GM19328 (cell line): ENCODE data around the gene OGG1.
"Not testable (repeated sequence)": the region's sequence is repeated elsewhere in the genome, so short reads cannot be mapped to it uniquely, and the experiment has no call there.

Source experiments
- ATAC-seq: cut with Tn5 transposase; IDR thresholded peaks from one replicate; pipeline ENCODE4 v1.9.1; 2021; ENCODE audit warnings: mild to moderate bottlenecking, moderate library complexity; ENCODE audit not compliant: unreplicated experiment

The OGG1 gene

DNA sequence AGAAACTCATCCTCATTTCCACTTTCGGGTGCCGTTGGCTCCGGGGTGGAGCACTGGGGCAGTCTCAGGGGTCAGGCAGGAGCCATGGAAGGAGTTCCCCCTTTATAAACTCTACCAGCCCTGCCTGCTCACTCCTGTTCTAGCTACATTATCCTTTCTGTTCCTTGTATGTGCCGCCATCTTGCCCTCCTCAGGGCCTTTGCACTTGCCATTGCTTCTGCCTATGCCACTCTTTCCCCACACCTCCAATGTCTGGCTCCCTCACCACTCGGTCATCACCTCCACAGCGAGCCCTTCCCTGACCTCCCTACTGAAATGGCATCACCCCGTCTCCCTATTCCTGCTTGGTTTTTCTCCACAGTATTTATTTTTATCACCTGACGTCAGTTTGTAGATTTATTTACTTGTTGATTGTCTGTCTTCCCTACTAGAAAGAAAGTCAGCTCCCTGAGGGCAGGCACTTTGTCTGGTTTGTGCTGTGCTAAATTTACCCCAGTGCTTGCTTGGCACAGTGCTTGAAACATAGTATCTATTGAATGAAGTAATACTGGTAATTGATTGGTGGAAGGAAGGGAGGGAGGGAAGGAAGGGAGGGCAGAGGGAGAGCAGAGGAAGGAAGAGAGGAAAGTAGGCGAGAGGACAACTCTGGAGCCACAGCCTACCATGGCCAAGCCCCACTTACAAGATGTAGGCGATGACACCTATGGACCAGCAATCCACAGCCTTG lies 11.2 kb downstream of the OGG1 start:
- ATAC-seq, result no peak

DNA sequence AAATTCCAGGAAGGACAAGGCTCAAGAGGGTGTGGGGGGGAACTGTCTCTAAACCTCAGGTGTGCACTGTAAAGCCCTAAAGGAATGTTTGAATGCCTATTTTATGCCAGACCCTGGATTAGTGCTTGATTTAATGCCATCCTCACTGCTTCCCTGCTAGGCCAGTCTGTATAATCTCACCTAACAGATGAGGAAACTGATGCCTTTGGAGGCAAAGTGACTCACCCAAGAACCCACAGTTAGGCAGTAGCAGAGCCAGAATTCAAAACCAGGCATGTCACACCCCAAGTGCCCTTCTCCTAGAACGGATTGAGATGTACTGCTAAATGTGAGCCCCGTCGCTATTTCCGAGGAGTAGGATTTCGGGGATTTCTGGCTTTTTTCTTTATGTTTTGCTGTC lies 12.2 kb downstream of the OGG1 start:
- no peak for ATAC-seq

DNA sequence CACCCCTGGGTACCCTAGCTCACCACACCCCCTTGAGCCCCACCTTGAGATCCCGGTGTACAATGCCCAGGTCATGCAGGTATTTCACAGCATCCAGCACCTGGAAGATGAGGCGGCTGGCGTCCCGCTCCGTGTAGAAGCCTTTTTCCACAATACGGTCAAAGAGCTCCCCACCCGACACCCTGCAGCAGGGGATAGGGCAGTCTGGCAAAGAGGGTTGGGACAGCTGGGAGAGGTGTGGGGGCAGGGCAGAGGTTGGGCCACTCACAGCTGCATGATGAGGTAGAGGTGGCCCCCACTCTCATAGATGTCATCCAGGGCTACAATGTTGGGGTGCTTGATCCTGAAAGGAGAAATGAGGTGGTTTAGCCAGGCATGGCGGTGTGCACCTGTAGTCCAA lies 13.1 kb downstream of the OGG1 start:
- no peak for ATAC-seq

DNA sequence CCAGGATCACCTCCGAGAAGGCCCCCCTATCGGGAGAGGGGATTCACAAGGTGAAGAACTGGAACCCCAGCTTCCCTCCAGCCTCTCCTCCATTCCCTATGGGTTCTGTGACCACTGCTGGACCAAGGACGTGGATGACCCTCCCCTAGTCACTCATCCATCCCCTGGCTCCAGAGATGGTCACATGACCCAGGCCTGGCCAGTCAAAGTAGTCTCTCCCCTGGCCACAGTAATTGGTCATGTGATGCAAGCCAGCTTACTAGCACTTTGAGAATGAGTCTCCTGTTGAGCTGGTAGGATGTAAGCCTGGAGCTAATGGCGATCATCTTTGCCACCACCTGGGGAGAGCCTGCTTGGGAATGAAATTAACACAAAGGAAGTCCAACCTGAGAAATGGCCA lies 16.1 kb downstream of the OGG1 start:
- no peak for ATAC-seq

DNA sequence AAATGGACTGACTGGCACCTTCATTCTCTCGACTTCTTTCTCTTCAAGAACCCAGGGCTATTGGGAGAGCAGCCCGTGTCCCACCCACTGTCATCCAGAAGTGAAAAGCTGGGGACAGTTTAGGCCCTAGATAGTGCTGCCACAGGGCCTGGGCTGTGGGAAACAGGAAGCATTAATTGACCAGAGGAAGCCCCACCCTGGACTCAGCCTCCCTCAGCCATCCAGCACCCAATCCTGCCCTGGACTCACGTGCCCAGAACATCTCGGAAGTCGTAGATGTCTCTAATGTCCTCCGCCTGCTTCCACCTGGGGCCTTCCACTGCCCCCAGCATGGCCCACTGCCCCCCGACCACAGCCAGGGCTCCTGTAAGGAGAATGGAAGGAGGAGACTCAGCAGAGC lies 17.7 kb downstream of the OGG1 start:
- ATAC-seq, result no peak

DNA sequence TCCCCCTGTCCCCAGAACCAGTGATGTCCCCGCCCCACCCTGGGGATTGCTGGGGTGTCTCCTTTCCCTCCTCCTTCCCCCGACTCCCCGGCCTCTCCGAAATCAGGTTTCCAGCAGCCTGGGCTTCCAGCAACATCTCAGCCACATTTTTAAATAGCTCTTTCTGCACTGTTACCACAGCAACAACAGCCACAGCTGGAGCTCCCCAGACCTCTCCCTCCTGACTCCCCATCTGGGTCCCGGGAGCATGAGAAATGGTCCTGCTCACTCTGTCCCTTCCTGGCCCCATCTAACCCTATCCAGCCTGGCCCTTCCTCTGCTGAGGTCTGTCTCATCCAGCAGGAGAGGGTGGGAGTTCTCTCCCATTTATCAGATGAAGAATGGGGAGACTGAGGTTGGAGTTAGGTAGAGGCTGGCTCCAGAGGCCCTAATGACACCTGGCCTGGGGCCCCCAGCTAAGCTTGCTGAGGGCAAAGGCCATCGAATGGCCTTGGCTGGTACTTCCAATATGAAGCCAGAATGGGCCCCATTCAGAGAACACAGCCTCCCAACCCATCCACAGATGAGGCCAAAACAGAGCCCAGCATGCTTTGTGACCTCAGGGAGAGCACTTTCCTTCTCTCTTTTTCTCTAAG lies 18.5 kb downstream of the OGG1 start:
- ATAC-seq, result no peak

DNA sequence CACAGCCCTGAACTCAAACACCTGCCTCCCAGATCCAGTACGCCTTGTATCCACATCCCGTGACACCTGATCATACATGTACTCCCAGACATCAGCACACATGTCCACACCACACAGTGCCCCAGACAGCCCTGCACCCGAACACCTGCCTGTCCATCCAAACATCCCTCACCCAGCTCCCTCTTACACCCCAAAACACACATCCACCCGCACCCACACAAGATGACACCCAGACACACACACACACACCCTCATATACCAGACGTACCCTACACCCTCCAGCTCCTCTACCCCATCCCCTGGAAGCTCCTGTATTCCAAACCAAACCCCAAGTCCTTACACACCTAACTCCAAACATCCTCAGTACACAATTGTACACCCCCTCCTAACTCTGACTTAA lies 19.3 kb downstream of the OGG1 start:
- no peak for ATAC-seq

DNA sequence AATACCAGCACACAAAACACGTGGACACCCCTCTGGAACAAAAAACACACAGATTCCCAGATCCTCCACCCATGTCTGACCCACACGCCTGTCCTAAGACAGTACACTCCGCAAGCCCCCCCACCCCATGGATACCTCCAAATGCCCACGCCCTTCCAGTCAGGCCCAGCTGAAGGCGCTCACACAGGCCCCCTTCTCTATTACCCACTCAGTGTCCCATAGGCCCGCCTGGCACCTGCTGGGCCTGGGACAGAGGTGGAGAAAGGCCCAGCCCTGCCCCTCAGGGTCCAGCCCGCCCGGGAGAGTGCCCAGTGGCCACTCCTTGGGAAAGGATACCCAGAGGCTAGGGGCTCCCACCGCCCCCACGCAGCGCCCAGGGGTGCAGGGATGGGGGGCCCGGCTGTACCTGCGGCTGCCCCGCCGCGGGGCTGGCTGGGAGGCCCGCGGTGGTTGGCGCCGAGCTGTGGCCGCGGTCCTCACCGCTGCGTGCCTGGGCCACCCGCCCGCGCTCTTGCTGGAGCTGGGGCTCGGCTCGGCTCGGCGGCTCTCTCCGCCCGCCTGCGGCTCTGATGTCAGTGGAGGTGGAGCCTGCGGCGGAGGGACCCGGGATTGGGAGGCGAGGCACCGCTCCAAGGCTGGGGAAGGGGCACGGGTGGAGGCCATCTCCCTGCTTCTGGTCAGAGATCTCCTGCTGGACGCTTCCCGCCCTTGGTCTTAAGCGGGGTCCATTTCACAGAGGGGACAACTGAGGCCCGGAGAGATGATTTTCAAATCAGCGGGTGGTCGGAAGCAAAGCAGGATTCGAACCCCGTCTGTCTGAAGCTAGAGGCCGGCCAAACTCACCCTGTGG lies 19.9 kb downstream of the OGG1 start, which contains the start of gene CAMK1:
Gene CAMK1 (minus strand): TSS at position 522 of the 850 bp plus-strand sequence. CDS start 2,198 bp downstream, outside the sequence.
- ATAC-seq, result peak; percentile 71

DNA sequence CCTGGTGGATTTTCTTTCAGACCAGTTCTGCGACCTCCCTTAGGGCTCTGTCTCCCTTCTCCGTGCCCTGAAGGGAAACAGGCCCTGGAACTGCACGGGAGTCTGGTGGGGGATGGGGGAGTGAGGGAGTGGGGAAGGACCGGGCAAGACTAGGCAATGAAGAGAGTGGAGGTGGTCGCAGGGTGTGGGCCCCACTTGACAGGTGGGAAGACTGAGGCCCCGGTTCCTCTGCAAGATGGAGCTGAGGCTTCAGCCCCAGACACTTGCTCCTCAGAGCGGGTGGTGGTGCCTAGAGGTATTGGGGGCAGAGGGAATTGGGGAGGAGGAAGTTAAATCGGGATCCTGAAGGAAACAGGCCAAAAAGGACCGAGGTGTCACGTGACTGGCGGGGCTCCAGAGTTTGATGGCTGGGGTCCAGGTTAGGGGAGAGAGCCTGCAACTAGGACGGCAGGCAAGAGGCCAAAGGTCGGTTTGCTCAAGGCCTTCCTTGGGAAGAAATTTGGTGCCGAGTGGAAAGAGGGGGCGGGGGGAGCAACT lies 20.6 kb downstream of the OGG1 start:
- ATAC-seq, result no peak

DNA sequence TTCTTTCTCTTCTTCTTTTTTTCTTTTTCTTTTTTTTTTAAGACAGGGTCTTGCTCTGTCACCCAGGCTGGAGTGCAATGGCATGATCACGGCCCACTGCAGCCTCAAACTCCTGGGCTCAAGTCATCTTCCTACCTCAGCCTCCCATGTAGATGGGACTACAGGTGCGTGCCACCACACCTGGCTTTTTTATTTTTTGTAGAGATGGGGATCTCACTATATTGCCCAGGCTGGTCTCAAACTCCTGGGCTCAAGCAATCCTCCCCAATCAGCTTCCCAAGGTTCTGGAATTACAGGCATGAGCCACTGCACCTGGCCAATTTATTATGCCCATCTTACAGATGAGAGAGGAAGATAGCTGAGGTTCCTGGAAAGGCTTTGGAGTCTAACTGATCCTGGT lies 21.3 kb downstream of the OGG1 start:
- not testable (repeated sequence) for ATAC-seq

DNA sequence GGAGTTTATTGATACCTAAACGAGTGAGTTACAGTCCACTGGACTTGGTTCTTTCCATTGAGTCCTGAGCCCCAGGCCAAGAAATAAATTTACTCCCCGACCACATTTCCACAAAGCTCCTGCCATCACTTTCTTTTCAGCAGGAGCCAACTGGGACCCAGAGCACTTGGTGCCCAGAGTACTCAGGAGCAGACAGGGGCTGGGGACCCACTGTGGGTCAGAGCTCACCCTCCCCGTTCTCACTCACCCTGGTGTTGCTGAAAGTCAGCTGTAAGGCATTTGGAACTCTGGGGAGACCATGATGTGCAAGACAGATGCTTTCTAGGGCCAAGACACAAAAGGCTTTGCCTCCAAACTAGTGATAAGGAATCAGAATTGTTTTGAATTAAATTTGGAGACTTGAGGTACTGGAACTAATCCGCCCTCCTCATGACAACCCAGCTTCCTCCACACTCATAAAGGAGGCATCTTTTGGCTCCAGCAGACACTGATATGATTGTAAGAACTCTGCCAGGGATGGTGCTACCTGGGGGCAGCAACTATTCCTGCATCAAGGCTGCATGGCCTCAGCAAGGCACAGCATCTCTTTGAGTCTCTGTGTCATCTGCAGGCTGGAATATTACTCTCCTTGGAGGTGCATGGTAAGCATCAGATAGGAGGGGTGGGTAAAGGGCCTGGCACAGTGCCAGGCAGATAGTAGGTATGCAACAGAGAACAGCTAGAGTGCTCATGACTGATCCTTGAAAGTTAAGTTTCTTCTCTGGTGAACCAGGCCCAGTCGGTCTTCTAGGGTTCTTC lies 27.3 kb downstream of the OGG1 start:
- no peak for ATAC-seq

DNA sequence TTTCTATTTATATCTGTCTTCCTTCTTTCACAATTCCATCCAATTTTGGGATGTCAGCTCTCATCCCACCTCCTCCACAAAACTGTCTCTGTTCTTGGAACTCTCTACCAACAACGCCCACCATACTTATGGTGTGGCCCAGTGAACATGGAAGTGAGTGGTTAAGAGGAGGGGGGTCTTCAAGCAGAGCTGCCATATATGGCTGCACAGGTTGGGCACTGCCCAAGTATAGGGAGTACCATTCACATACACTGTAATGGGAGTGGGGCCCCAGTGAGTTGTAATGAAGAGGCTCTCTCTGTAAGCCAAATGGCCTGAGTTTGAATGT lies 27.9 kb downstream of the OGG1 start:
- ATAC-seq, result no peak

DNA sequence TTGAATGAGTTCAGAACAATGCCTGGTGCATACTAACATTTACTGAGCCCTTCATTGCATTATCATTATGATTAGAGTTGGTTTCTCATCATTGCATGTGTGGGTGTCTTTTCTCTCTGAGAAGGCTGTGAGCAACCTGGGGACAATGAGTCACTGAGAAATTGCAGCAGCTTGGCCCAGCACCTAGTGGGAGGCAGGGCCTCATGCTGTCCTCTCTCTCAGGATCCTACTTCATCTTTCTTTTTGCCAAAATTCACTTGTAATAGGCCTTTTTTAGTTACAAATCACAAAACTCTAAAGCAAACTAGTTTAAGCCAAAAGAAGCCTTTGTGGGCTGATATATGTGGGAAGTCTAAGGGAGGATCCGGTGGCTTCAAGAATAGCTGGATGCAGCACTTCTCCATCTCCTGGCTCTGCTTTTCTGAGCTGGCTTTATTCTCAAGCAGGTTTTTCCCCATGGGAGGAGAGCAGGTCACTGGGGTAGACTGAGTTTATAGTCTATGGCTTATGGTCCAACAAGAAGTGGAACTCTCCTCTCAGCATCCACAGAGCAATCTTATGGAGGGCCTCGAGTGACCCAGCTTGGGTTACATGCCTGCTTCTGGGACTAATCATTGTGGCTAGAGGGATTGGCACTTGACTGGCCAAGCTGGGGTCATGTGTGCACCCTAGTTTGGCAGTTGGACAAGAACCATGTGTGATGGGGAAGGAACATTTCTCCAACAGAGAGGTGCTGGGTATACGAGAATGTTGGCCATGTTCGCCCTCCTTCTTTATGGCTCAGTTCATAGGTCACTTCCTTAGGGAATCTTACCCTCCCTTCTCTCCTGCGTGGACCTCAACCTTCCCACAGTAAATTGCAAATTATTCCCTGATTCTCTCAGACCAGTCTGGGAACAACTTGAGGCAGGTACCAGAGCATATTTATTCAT lies 28.7 kb downstream of the OGG1 start:
- no peak for ATAC-seq

DNA sequence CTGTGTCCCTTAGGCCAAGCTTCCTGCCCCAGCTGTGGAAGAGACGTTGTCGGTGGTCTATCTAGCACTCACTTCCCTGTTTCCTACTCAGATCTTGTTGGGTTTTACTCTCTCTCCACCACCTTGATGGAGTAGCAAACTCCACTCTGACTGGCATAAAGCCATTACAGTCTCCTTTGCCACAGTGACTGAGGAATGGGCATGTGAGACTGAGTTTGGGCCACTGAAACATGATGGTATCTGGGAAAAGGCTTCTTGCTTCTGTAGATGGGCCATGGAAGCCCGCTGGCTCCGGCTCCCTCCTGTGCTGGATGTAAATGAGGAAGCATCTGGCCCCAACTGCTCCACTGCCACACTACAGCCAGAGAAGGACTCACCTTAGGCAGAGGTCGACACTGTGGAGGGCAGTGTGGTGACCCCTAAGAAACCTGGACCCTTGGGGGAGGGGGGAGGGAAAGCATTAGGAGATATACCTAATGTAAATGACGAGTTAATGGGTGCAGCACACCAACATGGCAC lies 29.4 kb downstream of the OGG1 start:
- no peak for ATAC-seq

DNA sequence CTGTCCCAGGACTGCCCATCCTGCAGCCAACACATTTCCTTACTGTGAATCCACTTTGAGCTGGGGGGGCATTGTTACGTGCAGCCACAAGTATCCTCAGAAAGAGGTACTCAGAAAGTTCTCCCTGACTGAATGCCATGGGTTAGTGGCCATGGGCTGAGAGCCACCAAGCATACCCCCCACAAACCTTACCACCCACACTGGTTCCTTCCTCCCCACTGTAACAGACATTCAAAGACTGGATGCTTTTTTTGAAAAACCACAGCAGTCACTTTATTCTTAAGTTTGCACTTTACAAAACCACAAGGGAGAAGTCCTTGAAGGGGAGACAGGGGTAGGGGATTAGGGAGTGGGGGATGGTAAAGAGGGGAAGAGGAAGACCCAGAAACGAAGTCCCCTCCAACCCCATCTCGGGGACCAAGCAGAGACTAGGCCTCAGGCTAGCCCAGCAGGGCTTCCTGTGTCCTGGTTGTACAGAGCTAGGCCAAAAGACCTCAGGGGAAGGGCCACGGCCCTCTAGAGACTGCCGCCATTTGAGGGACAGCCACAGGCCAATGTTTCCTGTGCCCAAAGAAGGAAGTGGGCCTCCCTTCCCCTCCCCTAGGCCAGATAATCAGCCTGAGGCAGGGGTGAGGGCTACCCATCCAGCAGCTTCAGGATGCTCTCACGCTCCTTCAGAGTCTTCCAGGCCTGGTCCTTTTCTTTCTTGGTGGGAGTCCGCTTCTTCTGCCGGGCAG lies 30.1 kb downstream of the OGG1 start:
- peak; percentile 54 for ATAC-seq

DNA sequence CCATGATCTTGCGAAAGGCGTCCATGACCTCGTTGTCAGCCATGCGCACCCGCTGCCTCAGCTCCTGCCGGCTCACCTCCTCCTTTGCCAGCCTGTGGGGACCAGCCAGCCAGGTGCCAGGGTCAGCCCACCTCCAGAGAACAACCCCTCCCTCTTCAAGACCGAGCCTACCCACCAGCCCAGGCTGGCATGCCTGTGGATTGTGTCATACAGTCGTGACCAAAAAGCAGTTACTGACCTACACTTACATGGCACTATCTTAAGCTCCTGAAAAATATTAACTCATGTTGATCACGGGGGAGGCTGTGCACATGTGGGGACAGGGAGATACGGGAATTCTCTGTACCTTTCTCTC lies 30.7 kb downstream of the OGG1 start:
- ATAC-seq, result no peak

DNA sequence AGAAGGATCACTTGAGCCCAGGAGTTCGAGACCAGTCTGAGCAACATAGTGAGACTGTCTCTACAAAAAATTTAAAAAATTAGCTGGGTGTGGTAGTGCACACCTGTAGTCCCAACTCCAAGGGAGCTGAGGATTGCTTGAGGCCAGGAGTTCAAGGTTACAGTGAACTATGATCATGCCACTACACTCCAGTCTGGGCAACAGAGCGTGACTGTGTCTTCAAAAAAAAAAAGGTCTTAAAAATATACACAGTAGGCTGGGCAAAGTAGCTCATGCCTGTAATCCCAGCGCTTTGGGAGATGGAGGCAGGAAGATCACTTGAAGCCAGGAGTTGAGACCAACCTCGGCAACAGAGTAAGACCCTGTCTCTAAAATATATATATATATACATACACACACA lies 31.2 kb downstream of the OGG1 start:
- no peak for ATAC-seq

DNA sequence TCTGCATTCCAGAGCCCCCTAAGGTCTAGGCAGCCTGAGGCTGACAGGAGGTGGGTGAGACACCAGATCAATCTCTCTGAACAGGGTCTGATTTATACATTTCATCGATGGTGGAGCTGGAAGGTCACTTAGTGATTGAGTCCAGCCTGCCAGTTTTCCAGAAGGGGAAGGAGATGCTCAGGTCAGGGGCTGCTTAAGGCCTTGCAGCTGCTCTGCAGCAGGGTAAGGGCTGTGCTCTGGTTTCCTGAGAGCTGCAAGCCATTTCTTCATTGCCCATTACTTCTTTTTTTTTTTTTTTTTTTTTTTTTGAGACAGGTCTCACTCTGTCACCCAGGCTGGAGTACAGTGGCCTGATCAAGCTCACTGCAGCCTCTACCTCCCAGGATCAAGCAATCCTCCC lies 31.8 kb downstream of the OGG1 start:
- ATAC-seq, result no peak
